Measurements from ENCODE around the gene MINPP1.

MINPP1 gene

GRCh38 chr10:87519582-87519981, 14.9 kb downstream of the MINPP1 start:
- DNase-seq (ENCODE audit: low read depth), result no peak

- DNase-seq (ENCODE audit: low read depth), result no peak
Measured at GRCh38 chr10:87523731-87524130, 19.0 kb downstream of the MINPP1 start.

GRCh38 chr10:87524296-87524695, 19.6 kb downstream of the MINPP1 start:
- DNase-seq (ENCODE audit: low read depth), result no peak

- DNase-seq (ENCODE audit: low read depth), result no peak
Measured at GRCh38 chr10:87531908-87532622, 27.4 kb downstream of the MINPP1 start.

GRCh38 chr10:87532696-87533095, 28.0 kb downstream of the MINPP1 start:
- no peak for DNase-seq (ENCODE audit: low read depth)

- DNase-seq (ENCODE audit: low read depth), result no peak
Measured at GRCh38 chr10:87534173-87534858, 29.6 kb downstream of the MINPP1 start.

GRCh38 chr10:87538092-87539015, 33.7 kb downstream of the MINPP1 start:
- DNase-seq (ENCODE audit: low read depth), result no peak

GRCh38 chr10:87541114-87541513, 36.4 kb downstream of the MINPP1 start:
- no peak for DNase-seq (ENCODE audit: low read depth)

- DNase-seq (ENCODE audit: low read depth), result no peak
Measured at GRCh38 chr10:87544721-87545120, 40.0 kb downstream of the MINPP1 start.

- DNase-seq (ENCODE audit: low read depth), result no peak
Measured at GRCh38 chr10:87545783-87546182, 41.1 kb downstream of the MINPP1 start.

GRCh38 chr10:87546210-87546609, 41.5 kb downstream of the MINPP1 start:
- no peak for DNase-seq (ENCODE audit: low read depth)

GRCh38 chr10:87546971-87547413, 42.3 kb downstream of the MINPP1 start:
- no peak for DNase-seq (ENCODE audit: low read depth)

GRCh38 chr10:87547734-87548311, 43.1 kb downstream of the MINPP1 start:
- DNase-seq (ENCODE audit: low read depth), result no peak

- DNase-seq (ENCODE audit: low read depth), result no peak
Measured at GRCh38 chr10:87550741-87551140, 46.0 kb downstream of the MINPP1 start.

GRCh38 chr10:87551326-87551725, 46.6 kb downstream of the MINPP1 start:
- no peak for DNase-seq (ENCODE audit: low read depth)

GRCh38 chr10:87552248-87552929, 47.7 kb downstream of the MINPP1 start:
- DNase-seq (ENCODE audit: low read depth), result no peak

- no peak for DNase-seq (ENCODE audit: low read depth)
Measured at GRCh38 chr10:87557409-87557808, 52.7 kb downstream of the MINPP1 start.

- DNase-seq (ENCODE audit: low read depth), result no peak
Measured at GRCh38 chr10:87558333-87558732, 53.6 kb downstream of the MINPP1 start.

- DNase-seq (ENCODE audit: low read depth), result no peak
Measured at GRCh38 chr10:87559392-87559791, 54.7 kb downstream of the MINPP1 start.

- DNase-seq (ENCODE audit: low read depth), result no peak
Measured at GRCh38 chr10:87560495-87561129, 55.9 kb downstream of the MINPP1 start.

- DNase-seq (ENCODE audit: low read depth), result no peak
Measured at GRCh38 chr10:87562750-87563149, 58.1 kb downstream of the MINPP1 start.

Data from activated T-helper 1 cell treated with Interleukin-2 at 50 U/mL for 16 hours (primary cell).